Endothelial cell (in vitro differentiated cells): ENCODE measurements around the gene WNT8A. TPM values are rescaled to one million over a fixed set of nuclear protein-coding genes. Genes with fewer than 3 reads are reported as not detected.
"Not testable (repeated sequence)": the region's sequence is repeated elsewhere in the genome, so short reads cannot be mapped to it uniquely, and the experiment has no call there.

ENCODE experiments used
- DNase-seq: peaks from one replicate; pipeline ENCODE4 v3.0.0; 2021; ENCODE audit warnings: low spot score
- H3K27ac Mint-ChIP-seq: one replicate; pipeline ENCODE4 v1.8.0; 2021; ENCODE audit warnings: mixed read lengths, inconsistent platforms; ENCODE audit not compliant: unreplicated experiment
- H3K27me3 Mint-ChIP-seq: one replicate; pipeline ENCODE4 v1.8.0; 2021; ENCODE audit warnings: mild to moderate bottlenecking, moderate library complexity, mixed read lengths, inconsistent platforms; ENCODE audit not compliant: unreplicated experiment
- H3K36me3 Mint-ChIP-seq: one replicate; pipeline ENCODE4 v1.8.0; 2021; ENCODE audit warnings: mild to moderate bottlenecking, low read depth, mixed read lengths, inconsistent platforms; ENCODE audit not compliant: unreplicated experiment
- H3K4me1 Mint-ChIP-seq: one replicate; pipeline ENCODE4 v1.8.0; 2021; ENCODE audit warnings: mild to moderate bottlenecking, mixed read lengths, inconsistent platforms; ENCODE audit not compliant: unreplicated experiment
- H3K4me3 Mint-ChIP-seq: one replicate; pipeline ENCODE4 v1.8.0; 2021; ENCODE audit warnings: mild to moderate bottlenecking, mixed read lengths, inconsistent platforms; ENCODE audit not compliant: unreplicated experiment
- H3K9me3 Mint-ChIP-seq: one replicate; pipeline ENCODE4 v1.8.0; 2021; ENCODE audit warnings: mixed read lengths, inconsistent platforms; ENCODE audit not compliant: unreplicated experiment
- CTCF ChIP-seq: fragments of 200-600 bp; sonication (generic); IDR thresholded peaks from one replicate; pipeline ENCODE4 v1.5.0; 2021; ENCODE audit warnings: antibody characterized with exemption; ENCODE audit not compliant: unreplicated experiment
- total RNA-seq: library from RNA; stranded (reverse); fragmentation: NEBNext Ultra II Directional; extraction: Animal tissue kit (Norgen Biotek cat#: 25700); gene quantifications from one replicate; pipeline ENCODE4 v1.2.1, GENCODE V29; 2021; ENCODE audit not compliant: unreplicated experiment

Gene WNT8A
- total RNA-seq, 1 donor from 2014 or later, result 0.69 TPM

- no peaks in the 10 kb centered on the region for H3K9me3 Mint-ChIP-seq
- TF ChIP-seq CTCF, result no peak
- no peaks in the 10 kb centered on the region for H3K36me3 Mint-ChIP-seq
- H3K27me3 Mint-ChIP-seq, result no peaks in the 10 kb centered on the region
- peaks cover 3% of the 10 kb centered on the region for H3K4me1 Mint-ChIP-seq
- H3K27ac Mint-ChIP-seq, result no peak overlapping the region
- DNase-seq, result no peak
- H3K4me3 Mint-ChIP-seq, result no peak overlapping the region
Measured at GRCh38 chr5:138054847-138055558, 28.8 kb upstream of the WNT8A start.

DNA sequence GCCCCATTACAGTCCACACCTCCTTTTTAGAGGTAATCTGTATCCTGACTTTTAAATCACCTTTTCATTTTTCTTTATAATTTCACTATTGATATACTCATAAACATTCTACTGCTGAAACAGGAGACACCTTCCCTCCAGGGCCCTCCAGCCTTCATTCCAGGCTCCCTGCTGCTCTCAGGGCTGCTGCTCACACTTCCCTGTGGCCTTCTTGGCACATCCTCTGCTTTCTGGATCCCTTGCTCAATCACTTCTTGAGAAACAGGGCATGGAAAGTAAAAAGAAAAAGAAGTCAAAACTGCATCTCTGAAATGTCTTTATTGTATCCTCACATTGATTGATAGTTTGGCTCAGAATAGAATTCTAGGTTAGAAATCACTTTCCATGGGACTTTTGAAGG is 19.3 kb upstream of the WNT8A start:
- DNase-seq, result no peak
- Mint-ChIP-seq H3K4me3 (no peak overlapping the region), H3K4me1 (no peaks in the 10 kb centered on the region), H3K36me3 (no peaks in the 10 kb centered on the region), H3K27ac (no peak overlapping the region), H3K27me3 (peaks cover 2% of the 10 kb centered on the region), H3K9me3 (no peaks in the 10 kb centered on the region)
- TF ChIP-seq CTCF, result no peak

DNA sequence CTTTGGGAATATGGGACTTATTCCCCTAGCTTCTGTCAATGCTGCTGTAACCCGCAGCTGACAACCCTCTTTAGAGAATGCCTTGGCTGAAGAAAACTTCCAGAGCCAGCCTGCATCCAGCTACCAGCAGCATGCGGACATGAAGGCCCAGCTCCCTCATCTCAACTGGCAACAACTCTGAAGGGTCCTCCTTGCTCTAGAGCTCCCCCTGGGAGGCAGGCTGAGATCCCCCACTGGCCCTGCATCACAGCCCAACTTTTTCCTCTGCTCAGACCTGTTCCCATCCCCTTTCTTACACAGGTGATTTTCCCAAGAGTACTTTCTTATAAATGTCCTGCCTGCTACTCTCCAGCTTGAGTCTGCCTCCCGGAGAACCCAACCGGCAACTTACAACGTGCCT is 18.7 kb upstream of the WNT8A start:
- peaks cover 2% of the 10 kb centered on the region for H3K27me3 Mint-ChIP-seq
- H3K4me1 Mint-ChIP-seq, result no peaks in the 10 kb centered on the region
- no peaks in the 10 kb centered on the region for H3K36me3 Mint-ChIP-seq
- TF ChIP-seq CTCF, result no peak
- no peak overlapping the region for H3K27ac Mint-ChIP-seq
- no peak overlapping the region for H3K4me3 Mint-ChIP-seq
- H3K9me3 Mint-ChIP-seq, result no peaks in the 10 kb centered on the region
- peak; percentile 39 for DNase-seq

DNA sequence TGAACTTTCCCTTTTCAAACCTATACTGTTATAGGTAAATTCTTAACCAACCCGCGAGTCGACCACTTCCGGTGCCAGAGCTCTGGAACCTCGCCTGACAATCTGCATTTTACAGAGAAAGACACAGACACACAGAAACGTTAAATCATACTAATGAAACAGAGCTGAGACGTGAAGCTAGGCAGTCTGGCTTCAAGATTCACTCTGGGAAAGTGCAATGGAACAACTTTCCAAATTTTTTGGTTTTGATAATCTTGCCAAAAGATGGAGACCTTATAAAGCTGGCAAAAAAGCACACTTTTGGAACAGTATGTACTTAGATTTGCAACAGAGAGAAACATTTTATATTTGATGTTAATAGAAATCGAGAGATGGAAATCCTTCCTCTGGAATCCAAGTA is 15.9 kb upstream of the WNT8A start:
- Mint-ChIP-seq H3K27me3 (peaks cover 2% of the 10 kb centered on the region), H3K27ac (no peak overlapping the region), H3K4me3 (no peak overlapping the region), H3K9me3 (no peaks in the 10 kb centered on the region), H3K4me1 (no peaks in the 10 kb centered on the region), H3K36me3 (no peaks in the 10 kb centered on the region)
- DNase-seq, result no peak
- no peak for TF ChIP-seq CTCF

GRCh38 chr5:138068742-138069600 is 14.9 kb upstream of the WNT8A start:
- Mint-ChIP-seq H3K27ac (no peak overlapping the region), H3K4me3 (no peak overlapping the region), H3K9me3 (no peaks in the 10 kb centered on the region), H3K36me3 (no peaks in the 10 kb centered on the region), H3K27me3 (peaks cover 2% of the 10 kb centered on the region), H3K4me1 (no peaks in the 10 kb centered on the region)
- TF ChIP-seq CTCF, result peak; percentile 65
- DNase-seq, result peak; percentile 82

GRCh38 chr5:138070026-138070425 is 13.8 kb upstream of the WNT8A start:
- not testable (repeated sequence) for H3K36me3 Mint-ChIP-seq, H3K4me1 Mint-ChIP-seq, DNase-seq, H3K27me3 Mint-ChIP-seq, H3K4me3 Mint-ChIP-seq, H3K9me3 Mint-ChIP-seq
- H3K27ac Mint-ChIP-seq, result peak overlapping the region; percentile 9
